CD14-positive monocyte (primary cell): Measurements from ENCODE around the gene ZNF343. TPM values are rescaled to one million over a fixed set of nuclear protein-coding genes. Genes with fewer than 3 reads are reported as not detected.

ENCODE experiments used
- DNase-seq, 3 donors: peaks; one replicate each; pipeline ENCODE4 v3.0.0-alpha.2; 2011 to 2022
- H2AFZ ChIP-seq: 2 replicates; pipeline ENCODE4 v1.6.0; 2012; ENCODE audit warnings: mild to moderate bottlenecking, low read depth, low read length, inconsistent platforms; ENCODE audit not compliant: insufficient read depth, poor library complexity, severe bottlenecking
- H3K27ac ChIP-seq, 2 donors: 1 replicate in 1 of 2; 2 replicates in 1 of 2; pipeline ENCODE4 v1.5.1; 2012 to 2013; ENCODE audit warnings: low read length in 2 of 2, control low read depth in 1 of 2, inconsistent platforms in 1 of 2, low read depth in 1 of 2, mild to moderate bottlenecking in 1 of 2
- H3K27me3 ChIP-seq, 2 donors: one replicate each; pipeline versions ENCODE4 v1.6.0 to v1.6.1; 2011 to 2013; ENCODE audit warnings: low read length in 2 of 2; ENCODE audit not compliant: control insufficient read depth in 2 of 2, insufficient read depth in 2 of 2
- H3K36me3 ChIP-seq, 2 donors: replicated peaks in 1 of 2; 1 replicate in 1 of 2; 2 replicates in 1 of 2; pipeline versions ENCODE4 v1.5.1 to v1.6.1; 2012 to 2013; ENCODE audit warnings: low read length in 2 of 2, control low read depth in 1 of 2, inconsistent platforms in 1 of 2, mild to moderate bottlenecking in 1 of 2; ENCODE audit not compliant: insufficient read depth in 2 of 2, control insufficient read depth in 1 of 2
- H3K4me1 ChIP-seq, 2 donors: 1 replicate in 1 of 2; 2 replicates in 1 of 2; pipeline versions ENCODE4 v1.5.1 to v1.6.1; 2012 to 2013; ENCODE audit warnings: low read length in 2 of 2, control low read depth in 1 of 2, inconsistent platforms in 1 of 2, mild to moderate bottlenecking in 1 of 2, moderate library complexity in 1 of 2; ENCODE audit not compliant: insufficient read depth in 2 of 2, control insufficient read depth in 1 of 2
- H3K4me2 ChIP-seq: replicated peaks from 2 replicates; pipeline ENCODE3; 2012; ENCODE audit warnings: low read length, moderate library complexity, mild to moderate bottlenecking; ENCODE audit not compliant: poor library complexity, severe bottlenecking; ENCODE audit errors: extremely low read depth
- H3K4me3 ChIP-seq, 3 experiments: fragments of 200-600 bp in 1 of 3; sonication (generic) in 1 of 3; replicated peaks in 1 of 3; 1 replicate in 2 of 3; 2 replicates in 1 of 3; pipeline ENCODE4 v1.5.1; 2011 to 2013; ENCODE audit warnings: low read length in 3 of 3, mild to moderate bottlenecking in 3 of 3, control low read depth in 2 of 3, low read depth in 2 of 3, inconsistent platforms in 1 of 3, moderate library complexity in 1 of 3
- H3K79me2 ChIP-seq: 2 replicates; pipeline ENCODE4 v1.6.0; 2012; ENCODE audit warnings: mild to moderate bottlenecking, control low read depth, inconsistent platforms, low read length, moderate library complexity; ENCODE audit not compliant: insufficient read depth
- H3K9ac ChIP-seq: 2 replicates; pipeline ENCODE4 v1.6.0; 2017; ENCODE audit warnings: low read length, mild to moderate bottlenecking; ENCODE audit not compliant: insufficient read depth, poor library complexity, severe bottlenecking
- H3K9me3 ChIP-seq, 2 donors: replicated peaks in 1 of 2; 1 replicate in 1 of 2; 2 replicates in 1 of 2; pipeline versions ENCODE4 v1.5.1 to v1.6.1; 2012 to 2013; ENCODE audit warnings: low read length in 2 of 2, control low read depth in 1 of 2; ENCODE audit not compliant: control insufficient read depth in 1 of 2, insufficient read depth in 1 of 2
- H4K20me1 ChIP-seq: 2 replicates; pipeline ENCODE4 v1.6.0; 2012; ENCODE audit warnings: mild to moderate bottlenecking, low read length, control low read depth, moderate library complexity; ENCODE audit not compliant: insufficient read depth
- H3K27ac Mint-ChIP-seq, 7 donors: one replicate each; pipeline ENCODE4 v1.8.0; 2020; ENCODE audit warnings: mild to moderate bottlenecking in 7 of 7, mixed read lengths in 7 of 7, moderate library complexity in 6 of 7, inconsistent platforms in 2 of 7
- H3K27me3 Mint-ChIP-seq, 3 donors: one replicate each; pipeline ENCODE4 v1.8.0; 2021 to 2022; ENCODE audit warnings: low read depth in 3 of 3, mild to moderate bottlenecking in 3 of 3, mixed read lengths in 3 of 3, moderate library complexity in 3 of 3, inconsistent platforms in 1 of 3
- H3K36me3 Mint-ChIP-seq, 2 donors: one replicate each; pipeline ENCODE4 v1.8.0; 2020; ENCODE audit warnings: mixed read lengths in 2 of 2, inconsistent platforms in 1 of 2, mild to moderate bottlenecking in 1 of 2
- H3K4me1 Mint-ChIP-seq: one replicate; pipeline ENCODE4 v1.8.0; 2020; ENCODE audit warnings: mild to moderate bottlenecking, mixed read lengths
- H3K4me3 Mint-ChIP-seq, 2 donors: one replicate each; pipeline ENCODE4 v1.8.0; 2020; ENCODE audit warnings: mild to moderate bottlenecking in 2 of 2, mixed read lengths in 2 of 2, moderate library complexity in 1 of 2
- H3K9me3 Mint-ChIP-seq, 7 donors: one replicate each; pipeline ENCODE4 v1.8.0; 2020 to 2022; ENCODE audit warnings: mixed read lengths in 7 of 7, mild to moderate bottlenecking in 6 of 7, moderate library complexity in 6 of 7, inconsistent platforms in 2 of 7
- CTCF ChIP-seq: fragments of 200-600 bp; IDR thresholded peaks from one replicate; pipeline ENCODE4 v1.8.0; 2022; ENCODE audit warnings: antibody characterized with exemption, mild to moderate bottlenecking
- WGBS: methylation state at CpG from one replicate; pipeline ENCODE4 v1.1.5; 2013; ENCODE audit warnings: missing lambda C conversion rate; ENCODE audit not compliant: insufficient coverage; 5-methylcytosine and 5-hydroxymethylcytosine counted together
- intact Hi-C, 2 donors: fragments of 100-400 bp; cut with micrococcal nuclease; formaldehyde crosslinking; loops; one replicate each; pipeline versions ENCODE4 v1.15.0 to v1.15.1; 2023
- polyA plus RNA-seq, 3 donors: library from polyadenylated mRNA; depleted of rRNA in 1 of 3; unstranded in 2 of 3; stranded (reverse) in 1 of 3; fragments of 300-500 nt in 2 of 3; fragments of >200 nt in 1 of 3; fragmentation: Illumina TruSeq in 2 of 3; gene quantifications; 1 replicate in 2 of 3; 2 replicates in 1 of 3; pipeline ENCODE4 v1.2.3, GENCODE V29; 2012 to 2021

Gene ZNF343
- polyA plus RNA-seq, 3 donors, result 1.3 to 6.7 (median 1.3) TPM

- H3K9me3 Mint-ChIP-seq, result no peaks in the 10 kb centered on the region
- peaks cover 43% of the 10 kb centered on the region for H4K20me1 ChIP-seq
- H3K36me3 Mint-ChIP-seq, result peaks cover 74 to 76% of the 10 kb centered on the region in 2 donors
- H3K27ac Mint-ChIP-seq, result no peak overlapping the region
- no peak overlapping the region for H3K4me3 ChIP-seq
- H2AFZ ChIP-seq, result no peak overlapping the region
- no peaks in the 10 kb centered on the region for H3K4me1 ChIP-seq
- H3K36me3 ChIP-seq, result peaks cover 66 to 77% of the 10 kb centered on the region in 2 donors
- H3K27me3 ChIP-seq, result no peaks in the 10 kb centered on the region
- peaks cover 4% of the 10 kb centered on the region for H3K79me2 ChIP-seq
- no peak for TF ChIP-seq CTCF
- H3K4me3 Mint-ChIP-seq, result no peak overlapping the region
- no peak for DNase-seq
- no peak overlapping the region for H3K27ac ChIP-seq
- H3K9me3 ChIP-seq, result no peaks in the 10 kb centered on the region
- H3K27me3 Mint-ChIP-seq, result peaks cover 0 to 2% (median 0%) of the 10 kb centered on the region in 3 donors
- WGBS, result no CpG with 5 or more reads among the region's 4 CpGs
- no peaks in the 10 kb centered on the region for H3K4me1 Mint-ChIP-seq
- H3K4me2 ChIP-seq, result no peak overlapping the region
- intact Hi-C loops, result loop anchor here in 1 of 2 donors (10.0 kb wide), 1 partner anchor 1126 kb away; no protein-coding TSS in a partner anchor
- no peak overlapping the region for H3K9ac ChIP-seq
Observed at GRCh38 chr20:2460752-2461424, 47.8 kb downstream of the ZNF343 start.

- intact Hi-C loops, result loop anchor here in 1 of 2 donors (10.0 kb wide), 2 partner anchors 165 to 1125 kb away; partner anchors contain the start of gene TGM3
- Mint-ChIP-seq H3K4me1 (no peaks in the 10 kb centered on the region), H3K27ac (peak overlapping the region in 2 of 7 donors; percentile 8 to 25), H3K9me3 (no peaks in the 10 kb centered on the region), H3K4me3 (no peak overlapping the region), H3K27me3 (peaks cover 0 to 2% (median 0%) of the 10 kb centered on the region in 3 donors), H3K36me3 (peaks cover 66 to 69% of the 10 kb centered on the region in 2 donors)
- Histone ChIP-seq H3K9ac (no peak overlapping the region), H3K36me3 (peaks cover 59 to 69% of the 10 kb centered on the region in 2 donors), H3K4me1 (no peaks in the 10 kb centered on the region), H3K27ac (no peak overlapping the region), H4K20me1 (peaks cover 36% of the 10 kb centered on the region), H3K4me3 (no peak overlapping the region), H3K27me3 (no peaks in the 10 kb centered on the region), H3K9me3 (no peaks in the 10 kb centered on the region), H3K79me2 (no peaks in the 10 kb centered on the region), H3K4me2 (no peak overlapping the region), H2AFZ (no peak overlapping the region)
- DNase-seq, result no peak
- no CpG with 5 or more reads among the region's 1 CpG for WGBS
- TF ChIP-seq CTCF, result no peak
Observed at GRCh38 chr20:2459981-2460751, 48.5 kb downstream of the ZNF343 start.
